ENCODE data around the gene SLC39A8.
A peak's percentile ranks its signal among the peaks of the same experiment; 100 is the strongest.
"Not testable (repeated sequence)": the region's sequence is repeated elsewhere in the genome, so short reads cannot be mapped to it uniquely, and the experiment has no call there.

SLC39A8 gene

DNA sequence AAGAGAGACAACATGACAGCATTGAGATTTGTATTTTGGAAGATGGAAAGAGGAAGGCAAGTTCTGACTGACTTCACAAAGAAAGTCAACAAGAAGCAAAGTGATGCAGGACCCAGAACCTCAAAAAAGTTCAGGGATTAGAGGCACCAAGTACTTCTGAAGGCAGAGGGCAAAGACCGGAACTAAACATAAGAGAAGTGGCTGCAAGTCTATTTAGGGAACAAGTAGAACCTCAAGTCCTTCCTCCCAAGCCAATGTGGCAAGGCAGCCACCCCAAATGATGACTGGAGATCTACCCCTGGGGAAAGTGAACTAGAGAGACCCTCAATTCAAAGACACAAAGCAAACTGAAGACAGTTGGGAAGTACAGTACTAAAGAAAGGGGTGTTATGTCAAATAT, 46.6 kb downstream of the SLC39A8 start:
- DNase-seq, result no peak

DNA sequence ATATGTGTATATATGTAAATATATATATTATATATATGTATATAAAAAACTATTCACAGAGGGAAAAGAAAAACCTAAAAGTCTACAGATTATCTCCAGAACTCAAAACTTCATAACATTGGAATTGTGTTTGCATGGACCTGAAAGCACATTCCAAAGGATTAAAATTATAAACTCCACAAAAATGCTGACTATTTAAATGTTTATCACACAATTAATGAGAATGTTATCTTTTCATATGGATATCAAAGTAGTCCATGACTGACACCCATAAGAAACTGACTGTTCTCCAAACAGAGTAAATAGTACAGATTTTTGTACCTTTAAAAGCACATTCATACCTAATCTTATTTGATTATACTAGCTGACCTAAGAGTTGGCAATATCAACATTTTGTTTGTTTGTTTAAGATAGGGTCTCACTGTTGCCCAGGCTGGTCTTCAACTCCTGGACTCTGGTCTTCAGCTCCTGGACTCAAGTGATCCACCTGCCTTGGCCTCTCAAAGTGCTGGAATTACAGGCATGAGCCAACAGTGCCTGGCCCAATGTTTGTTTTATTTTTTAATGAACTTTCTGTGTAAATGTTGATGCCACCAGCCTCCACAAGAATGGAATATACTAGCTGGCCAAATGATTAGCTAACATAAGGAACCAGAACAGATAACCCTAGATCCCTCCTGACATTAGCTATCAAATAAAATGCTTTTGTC, 50.0 kb downstream of the SLC39A8 start:
- no peak for DNase-seq

DNA sequence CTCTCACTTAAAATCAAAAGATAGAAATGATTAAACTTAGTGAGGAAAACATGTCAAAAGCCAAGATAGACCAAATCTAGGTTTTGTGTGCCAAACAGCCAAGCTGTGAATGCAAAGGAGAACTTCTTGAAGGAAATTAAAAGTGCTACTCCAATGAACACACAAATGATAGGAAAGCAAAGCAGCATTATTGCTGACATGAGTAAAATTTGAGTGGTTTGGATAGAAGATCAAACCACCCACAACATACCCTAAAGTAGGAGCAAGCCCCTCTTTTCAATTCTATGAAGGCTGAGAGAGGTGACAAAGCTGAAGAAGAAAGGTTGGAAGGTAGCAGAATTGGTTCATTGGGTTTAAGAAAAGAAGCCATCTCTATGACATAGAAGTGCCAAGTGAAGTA, 56.8 kb downstream of the SLC39A8 start:
- DNase-seq, result no peak

DNA sequence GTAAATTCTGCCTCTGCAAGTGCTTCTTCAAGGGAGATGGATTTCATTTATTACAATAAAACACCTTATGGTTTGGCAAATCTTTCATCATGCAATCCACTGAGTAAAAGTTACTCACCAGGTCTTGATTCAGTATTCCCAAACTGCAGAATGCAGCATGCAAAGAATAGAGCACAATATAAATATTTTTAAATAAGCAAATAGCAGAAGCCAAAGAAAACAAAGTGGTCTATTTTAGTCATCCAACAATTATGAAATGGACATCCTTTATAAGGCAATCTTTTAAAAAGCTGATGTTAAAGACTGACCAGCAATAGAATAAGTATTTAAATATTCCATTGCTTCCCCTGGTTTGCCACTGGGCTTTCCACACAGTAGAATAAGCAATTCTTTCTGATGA, 59.5 kb downstream of the SLC39A8 start:
- DNase-seq, result no peak

DNA sequence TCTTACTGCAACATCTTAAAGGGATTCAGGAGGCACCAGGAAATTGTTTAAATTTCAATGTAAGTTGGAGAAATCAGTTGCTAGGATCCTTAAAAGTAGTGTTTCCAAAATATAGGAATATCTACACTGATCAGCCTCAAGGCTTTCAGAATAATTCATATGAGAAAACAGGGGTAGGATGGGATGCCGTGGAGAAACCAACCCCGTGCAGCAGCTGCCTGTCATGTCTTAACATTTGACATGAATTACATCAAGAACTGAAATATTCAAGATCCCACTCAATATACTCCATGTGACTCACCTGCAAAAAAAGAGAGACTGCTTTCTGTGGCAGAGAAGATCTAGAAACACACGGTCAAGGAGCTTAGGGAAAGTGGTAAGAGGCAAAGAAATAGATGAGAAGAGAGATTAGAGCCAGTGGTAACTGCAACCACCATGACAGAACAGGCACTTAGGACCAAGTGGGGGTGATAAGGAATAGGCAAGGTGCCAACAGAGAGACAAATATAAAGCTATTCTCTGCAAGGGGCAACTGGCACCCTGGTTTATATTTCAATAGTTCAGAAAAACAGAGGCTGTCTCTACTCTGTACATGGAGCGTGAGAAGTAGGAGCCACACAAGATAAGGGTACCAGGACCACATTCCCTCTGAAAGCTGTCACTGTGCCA, 64.0 kb downstream of the SLC39A8 start:
- DNase-seq, result no peak

DNA sequence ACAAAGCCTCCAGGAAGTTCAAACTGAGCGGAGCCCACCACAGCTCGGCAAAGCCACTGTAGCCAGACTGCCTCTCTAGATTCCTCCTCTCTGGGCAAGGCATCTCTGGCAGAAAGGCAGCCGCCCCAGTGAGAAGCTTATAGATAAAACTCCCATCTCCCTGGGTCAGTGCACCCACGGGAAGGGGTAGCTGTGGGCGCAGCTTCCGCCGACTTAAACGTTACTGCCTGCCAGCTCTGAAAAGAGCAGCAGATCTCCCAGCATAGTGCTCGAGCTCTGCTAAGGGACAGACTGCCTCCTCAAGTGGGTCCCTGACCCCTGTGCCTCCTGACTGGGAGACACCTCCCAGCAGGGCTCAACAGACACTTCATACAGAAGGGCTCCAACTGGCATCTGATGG, 72.0 kb downstream of the SLC39A8 start:
- not testable (repeated sequence) for DNase-seq

DNA sequence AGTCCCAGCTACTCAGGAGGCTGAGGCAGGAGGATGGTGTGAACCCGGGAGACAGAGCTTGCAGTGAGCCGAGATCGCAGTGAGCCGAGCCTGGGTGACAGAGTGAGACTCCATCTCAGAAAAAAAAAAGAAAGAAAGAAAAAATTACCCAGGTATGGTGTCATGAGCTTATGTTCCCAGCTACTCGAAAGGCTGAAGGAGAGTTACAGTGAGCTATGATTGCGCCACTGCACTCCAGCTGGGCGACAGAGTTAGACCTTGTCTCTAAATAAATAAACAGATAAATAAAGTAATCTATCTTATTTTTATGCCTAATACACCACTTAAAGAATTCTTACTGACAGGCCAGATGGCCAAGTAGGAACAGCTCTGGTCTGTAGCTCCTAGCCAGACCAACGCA, 73.0 kb downstream of the SLC39A8 start:
- DNase-seq, result no peak

DNA sequence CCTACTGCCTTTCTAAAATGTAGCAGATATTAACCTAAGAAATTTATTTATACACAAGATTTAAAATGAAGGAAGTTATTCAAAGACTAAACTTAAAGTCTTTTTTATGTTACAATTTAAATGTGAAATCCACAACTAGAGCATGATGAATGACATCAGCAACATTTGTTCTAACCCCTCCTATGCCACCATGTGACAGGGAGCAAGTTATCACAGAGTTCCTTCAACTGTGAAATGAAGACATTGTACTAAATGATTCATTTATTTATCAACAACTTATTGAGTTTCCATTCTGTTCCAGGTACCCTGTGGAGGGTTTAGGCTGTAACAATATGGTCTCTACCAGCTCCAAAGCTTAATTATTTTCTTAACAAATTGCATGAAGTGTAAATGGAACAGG, 76.9 kb downstream of the SLC39A8 start:
- DNase-seq, result no peak

DNA sequence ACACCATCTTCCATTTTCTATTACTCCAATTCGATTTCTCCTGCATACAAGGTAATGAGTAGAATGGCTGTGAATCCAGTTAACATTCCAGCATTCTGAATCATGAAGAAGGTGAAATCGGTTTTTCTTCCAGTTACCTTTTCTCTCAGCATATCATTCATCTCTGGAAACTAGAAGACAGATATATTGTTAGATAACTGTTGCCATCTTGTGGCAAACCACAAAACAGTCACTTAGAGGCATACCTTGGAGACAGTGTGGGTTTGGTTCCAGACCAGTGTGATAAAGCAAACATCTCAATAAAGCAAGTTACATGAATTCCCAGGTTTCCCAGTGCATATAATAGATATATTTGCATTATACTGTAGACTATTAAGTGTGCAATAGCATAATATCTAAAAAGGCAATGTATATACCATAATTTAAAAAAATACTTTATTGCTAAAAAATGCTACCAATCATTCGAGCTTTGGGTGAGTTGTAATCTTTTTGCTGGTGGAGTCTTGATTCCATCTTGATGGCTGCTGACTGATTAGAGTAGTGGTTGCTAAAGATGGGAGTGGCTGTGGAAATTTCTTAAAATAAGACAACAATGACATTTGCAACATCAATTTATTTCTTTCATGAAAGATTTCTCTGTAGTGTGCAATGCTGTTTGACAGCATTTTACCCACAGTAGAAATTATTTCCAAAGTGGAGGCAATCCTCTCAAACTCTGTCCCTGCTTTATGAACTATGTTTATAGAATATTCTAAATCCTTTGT, 82.1 kb downstream of the SLC39A8 start:
- peak; percentile 40 for DNase-seq

DNA sequence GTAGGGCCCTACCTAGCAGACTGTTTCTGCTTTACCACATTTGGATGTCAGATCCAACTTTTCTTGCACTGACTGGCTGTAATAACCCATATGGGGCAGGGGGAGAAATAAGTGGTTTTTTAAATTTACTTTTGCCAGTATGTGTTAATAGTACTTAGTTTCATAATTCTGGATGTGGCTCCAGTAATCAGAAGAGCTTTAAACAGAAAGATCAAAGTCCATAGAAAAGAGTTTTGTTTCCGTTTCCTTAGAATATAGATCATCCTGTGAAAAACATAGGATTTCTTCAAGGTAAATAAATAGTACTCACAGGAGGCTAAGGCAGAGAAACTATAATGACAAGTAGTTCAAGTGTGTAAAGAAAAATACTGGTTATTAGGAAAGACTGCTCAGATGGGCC, 85.6 kb downstream of the SLC39A8 start:
- no peak for DNase-seq

DNA sequence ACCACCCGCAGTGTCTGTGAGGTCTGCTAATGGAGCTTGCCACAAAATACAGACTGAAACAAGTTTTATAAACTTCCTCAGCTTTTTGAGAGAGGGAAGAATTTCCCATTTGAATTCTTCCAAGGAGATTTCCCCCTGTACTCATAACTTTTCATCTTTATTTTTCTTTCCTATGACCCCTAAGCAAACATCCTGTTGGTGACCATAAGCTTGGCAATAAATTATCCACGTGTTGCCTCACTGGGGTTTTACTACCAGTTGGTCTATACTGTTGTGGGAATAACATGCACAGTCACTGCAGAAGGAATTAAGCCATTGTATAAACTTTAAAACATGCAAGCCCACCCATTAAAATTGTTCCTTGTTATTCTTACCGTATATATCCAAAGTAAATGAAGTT, 86.2 kb downstream of the SLC39A8 start:
- DNase-seq, result no peak

DNA sequence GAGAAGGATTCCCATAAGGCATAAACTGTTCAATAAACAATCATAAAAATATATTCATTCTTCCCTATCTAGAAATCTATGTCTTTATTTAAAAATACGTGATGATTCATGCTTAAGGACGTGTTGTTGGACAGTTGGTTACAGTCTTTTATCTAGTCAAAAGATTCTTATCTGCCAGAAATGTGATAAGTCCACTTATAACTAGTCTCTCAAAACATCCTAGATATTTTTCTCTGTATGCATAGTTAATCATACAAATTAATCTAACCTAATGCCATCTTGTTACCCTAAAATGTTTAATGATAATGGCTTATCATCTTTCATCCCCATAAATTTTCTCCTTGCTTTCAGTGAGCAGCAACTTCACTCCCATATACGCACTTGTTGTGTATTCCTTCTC, 89.0 kb downstream of the SLC39A8 start:
- DNase-seq, result no peak

DNA sequence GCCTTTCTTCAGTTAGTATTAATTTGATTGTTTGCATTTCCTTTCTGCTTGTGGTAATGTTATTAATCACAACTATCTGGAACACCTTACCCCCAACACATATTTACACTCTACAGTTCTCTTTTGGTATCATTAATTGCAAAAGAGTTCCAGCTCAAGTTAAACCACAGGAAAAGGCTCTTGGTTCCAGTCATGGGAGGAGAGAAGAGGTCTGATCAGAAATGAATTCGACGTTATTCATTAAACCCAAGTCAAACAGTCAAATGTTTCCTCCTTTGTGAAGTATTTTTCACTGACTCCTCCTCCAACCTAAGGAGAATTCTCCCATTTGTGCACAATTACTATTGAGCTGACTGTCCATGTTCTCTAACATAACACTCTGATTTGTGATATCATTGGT, 91.4 kb downstream of the SLC39A8 start:
- DNase-seq, result no peak

DNA sequence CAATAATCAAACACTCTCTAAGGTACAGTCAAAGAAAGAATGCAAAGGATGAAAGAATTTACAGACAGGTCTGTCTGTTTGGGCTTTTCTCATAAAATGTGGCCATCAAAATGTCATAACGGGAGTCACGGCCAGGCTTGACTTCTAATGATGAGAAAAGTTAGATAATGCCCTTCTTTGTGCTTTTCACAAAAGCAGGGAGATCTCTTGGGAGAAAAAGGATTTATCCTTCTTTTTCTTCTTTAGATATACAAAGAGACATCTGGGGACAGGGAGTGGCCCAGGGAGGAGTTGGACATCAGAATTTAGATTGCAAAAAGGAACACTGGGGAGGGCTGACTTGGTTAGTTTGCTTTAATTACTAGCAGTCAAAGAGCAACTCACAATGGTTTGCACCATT, 93.1 kb downstream of the SLC39A8 start:
- DNase-seq, result no peak

DNA sequence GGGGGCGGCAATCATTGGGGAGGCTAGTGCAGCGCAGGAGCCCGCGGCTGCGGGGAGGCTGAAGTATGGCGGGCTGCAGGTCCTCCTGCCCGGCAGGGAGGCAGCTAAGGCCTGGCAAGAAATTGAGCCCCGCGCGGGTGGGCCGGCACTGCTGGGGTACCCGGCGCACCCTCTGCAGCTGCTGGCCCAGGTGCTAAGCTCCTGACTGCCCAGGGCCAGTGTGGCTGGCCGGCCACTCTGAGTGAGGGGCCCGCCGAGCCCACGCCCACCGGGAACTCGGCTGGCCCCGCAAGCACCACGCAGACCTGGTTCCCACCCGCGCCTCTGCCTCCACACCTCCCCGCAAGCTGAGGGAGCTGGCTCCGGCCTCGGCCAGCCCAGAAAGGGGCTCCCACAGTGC, 94.9 kb downstream of the SLC39A8 start:
- no peak for DNase-seq

DNA sequence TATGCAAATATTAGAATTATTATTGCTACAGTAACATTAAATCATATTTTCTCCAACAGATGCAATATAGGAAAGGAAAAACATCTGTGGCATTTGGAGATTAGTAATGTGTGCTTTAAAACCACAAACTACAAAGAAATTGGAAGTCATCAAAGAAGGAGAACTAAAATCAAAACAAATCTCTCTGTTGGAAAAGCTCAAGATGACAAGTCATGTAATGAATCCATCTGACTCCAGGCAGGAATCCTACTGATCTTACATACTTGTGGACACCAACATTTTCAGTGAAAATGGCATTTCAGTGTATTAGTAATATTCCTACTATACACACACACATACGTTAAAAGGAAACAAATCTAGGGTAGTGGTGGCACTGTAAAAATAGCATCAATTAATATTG, 98.2 kb downstream of the SLC39A8 start:
- no peak for DNase-seq

DNA sequence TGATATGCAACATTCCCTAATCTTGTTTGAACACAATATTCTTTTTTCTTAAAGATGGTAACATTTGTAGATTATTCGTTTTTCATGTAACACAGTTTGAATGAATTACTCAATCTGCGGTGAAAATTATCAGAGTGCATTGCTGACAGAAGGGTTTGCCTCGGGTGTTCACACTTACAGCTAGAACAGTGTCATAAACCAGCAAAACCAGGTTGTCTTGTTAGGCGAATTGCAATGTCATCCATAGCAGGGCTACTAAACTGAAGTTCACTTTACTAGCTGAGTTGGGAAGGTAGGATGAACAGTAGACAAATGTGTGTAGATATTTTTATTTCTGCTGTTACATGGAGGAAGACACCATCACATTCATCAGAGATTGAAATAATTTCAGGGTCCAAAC, 98.9 kb downstream of the SLC39A8 start:
- DNase-seq, result no peak

DNA sequence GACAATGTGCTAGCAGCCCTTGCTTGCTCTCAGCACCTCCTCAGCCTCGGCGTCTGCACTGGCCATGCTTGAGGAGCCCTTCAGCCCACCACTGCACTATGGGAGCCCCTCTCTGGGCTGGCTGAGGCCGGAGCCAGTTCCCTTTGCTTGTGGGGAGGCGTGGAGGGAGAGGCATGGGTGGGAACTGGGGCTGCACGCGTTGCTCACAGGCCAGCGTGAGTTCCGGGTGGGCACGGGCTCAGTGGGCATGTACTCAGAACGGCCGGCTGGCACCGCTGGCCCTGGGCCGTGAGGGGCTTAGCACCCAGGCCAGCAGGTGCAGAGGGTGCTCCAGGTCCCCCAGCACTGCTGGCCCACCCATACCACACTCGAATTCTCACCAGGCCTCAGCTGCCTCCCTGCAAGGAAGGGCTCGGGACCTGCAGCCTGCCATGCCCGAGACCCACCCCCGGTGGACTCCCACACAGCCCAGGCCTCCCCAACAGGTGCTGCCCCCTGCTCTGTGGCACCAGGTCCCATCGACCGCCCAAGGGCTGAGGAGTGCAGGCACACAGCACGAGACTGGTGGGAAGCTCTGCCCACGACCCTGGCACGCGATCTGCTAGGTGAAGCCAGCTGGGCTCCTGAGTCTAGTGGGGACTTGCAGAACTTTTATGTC, 100.3 kb downstream of the SLC39A8 start:
- DNase-seq, result no peak

DNA sequence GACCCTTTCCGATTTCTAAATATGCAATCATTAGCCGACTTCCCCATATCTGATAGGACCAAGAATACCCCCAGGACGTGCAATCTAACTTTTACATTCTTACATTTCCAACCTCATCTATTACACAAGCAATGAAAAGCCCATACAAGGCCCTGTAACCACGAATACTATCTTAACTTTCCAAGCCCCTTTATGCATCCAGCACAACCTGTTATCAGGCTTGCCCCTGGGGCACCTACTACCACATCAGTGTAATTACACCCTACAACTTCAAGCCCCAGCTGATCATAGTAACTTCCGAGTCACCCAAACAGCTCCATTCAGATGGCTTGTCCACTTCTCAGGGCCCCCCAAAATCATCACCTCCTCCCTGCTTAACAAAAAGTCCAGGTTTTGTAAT, 102.0 kb downstream of the SLC39A8 start:
- DNase-seq, result not testable (repeated sequence)

DNA sequence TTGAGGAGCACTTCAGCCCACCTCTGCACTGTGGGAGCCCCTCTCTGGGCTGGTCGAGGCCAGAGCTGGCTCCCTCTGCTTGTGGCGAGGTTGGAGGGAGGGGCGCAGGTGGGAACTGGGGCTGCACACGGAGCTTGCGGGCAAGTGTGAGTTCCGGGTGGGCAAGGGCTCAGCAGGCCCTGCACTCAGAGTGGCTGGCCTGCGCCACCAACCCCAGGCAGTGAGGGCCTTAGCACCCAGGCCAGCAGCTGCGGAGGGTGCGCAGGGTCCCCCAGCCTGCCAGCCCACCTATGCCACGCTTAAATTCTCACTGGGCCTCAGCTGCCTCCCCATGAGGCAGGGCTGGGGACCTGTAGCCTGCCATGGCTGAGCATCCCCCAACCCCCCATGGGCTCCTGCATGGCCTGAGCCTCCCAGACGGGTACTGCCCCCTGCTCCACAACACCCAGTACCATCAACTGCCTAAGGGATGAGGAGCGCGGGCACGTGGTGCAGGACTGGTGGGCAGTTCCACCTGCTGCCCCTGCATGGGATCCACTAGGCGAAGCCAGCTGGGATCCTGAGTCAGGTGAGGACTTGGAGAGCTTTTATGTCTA, 110.9 kb downstream of the SLC39A8 start:
- no peak for DNase-seq

DNA sequence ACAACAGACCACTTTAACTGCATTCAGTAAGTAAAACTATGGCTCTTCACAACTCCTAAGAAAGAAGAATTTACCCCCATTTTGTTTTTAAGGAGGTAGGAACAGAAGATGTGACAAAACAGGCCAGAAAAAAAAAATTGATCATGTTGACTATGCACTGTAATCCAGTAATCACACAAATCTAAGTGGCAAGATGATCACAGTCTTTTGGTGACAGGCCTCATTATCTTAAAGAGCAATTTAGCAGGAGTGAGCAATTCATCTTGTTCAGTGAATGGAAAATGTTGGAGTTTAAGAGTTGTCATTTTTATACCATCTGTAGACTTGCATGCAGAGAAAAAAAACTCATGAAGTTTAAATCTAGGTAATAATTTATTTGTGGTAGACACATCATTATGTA, 115.1 kb downstream of the SLC39A8 start:
- DNase-seq, result no peak

DNA sequence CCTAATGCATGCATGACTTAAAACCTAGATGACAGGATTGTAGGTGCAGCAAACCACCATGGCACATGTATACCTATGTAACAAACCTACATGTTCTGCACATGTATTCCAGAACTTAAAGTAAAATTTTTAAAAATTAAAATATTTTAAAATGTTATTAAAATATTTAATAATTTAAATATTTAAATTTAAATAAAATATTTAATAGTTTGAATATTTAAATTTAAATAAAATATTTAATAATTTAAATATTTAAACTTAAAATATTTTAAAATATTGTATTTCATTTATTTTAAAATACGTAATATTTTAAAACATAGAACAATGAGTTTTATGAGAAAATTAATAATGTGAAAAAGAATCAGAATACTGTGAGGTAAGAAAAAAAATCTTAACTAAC, 117.9 kb downstream of the SLC39A8 start:
- DNase-seq, result no peak

DNA sequence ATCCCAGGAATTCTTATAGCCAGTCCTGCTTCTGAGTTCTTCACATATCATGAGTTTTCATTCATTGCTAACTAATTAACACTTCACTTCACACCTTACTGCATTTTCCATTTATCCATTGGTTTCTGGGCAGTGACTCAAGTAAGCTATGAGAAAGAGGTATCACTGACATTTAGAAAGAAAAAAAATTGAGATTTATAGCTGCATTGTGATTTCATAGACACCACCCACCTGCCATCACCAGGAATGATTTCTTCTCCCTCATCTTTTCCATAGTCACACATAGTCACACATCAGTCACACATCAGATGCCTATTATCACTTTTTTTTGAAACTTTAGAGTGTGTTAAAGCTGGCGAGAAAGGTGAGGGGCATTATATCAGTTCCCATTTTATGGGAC, 121.8 kb downstream of the SLC39A8 start:
- no peak for DNase-seq

Measured in DMS 273 treated with DMSO at 0.1 percent for 48 hours (cell line).